ENCODE measurements around the gene SAGE1. TPM values are rescaled to one million over a fixed set of nuclear protein-coding genes. Genes with fewer than 3 reads are reported as not detected.
"Not testable (repeated sequence)": the region's sequence is repeated elsewhere in the genome, so short reads cannot be mapped to it uniquely, and the experiment has no call there.

The SAGE1 gene
- total RNA-seq, 1 donor from 2014 or later = not detected

DNA sequence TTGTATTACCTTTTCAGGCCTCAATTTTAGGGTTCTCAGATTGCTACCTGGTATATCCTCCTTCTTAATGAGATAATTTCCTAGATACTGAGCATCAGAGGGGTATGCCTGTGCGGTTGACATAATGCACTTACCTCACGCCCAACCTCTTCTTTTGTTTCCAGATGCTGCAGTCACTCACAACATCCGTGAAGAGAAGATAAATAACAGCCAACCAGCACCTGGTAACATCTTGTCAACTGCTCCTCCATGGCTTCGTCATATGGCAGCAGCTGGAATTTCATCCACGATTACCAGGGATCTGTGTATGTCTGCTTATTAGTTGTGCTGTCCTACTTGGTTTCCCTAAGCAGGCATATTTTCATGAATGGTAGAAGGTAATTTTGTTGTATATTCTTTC is 16.7 kb downstream of the SAGE1 start:
- Histone ChIP-seq H3K27ac (no peak overlapping the region), H3K4me1 (no peaks in the 10 kb centered on the region), H3K4me3 (no peak overlapping the region), H3K36me3 (no peaks in the 10 kb centered on the region), H3K27me3 (no peaks in the 10 kb centered on the region), H3K9me3 (no peaks in the 10 kb centered on the region)
- no peak for TF ChIP-seq CTCF (IDR thresholded peaks at IDR 0.05)
- ATAC-seq (no peak), DNase-seq (no peak)
- intact Hi-C loops (cut with DNase I) = no loop called here

DNA sequence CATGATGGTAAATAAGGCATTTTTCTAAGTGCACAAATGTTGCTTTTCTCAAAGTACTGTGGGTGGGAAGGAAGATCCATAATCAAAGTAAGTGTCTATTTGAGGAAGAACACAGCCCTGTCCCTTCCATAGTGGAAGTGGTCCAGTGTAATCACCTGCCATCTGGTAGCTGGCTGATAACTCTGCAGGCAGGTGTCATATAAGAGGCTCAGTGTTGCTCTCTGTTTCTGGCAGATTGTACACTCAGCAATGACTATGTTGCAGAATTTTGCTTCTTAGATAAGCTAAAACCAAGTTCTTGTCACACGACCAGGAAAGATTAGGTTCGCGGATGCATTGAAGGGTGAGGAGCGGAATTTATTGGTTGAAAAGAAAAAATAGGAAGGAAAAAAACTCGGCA is 20.9 kb downstream of the SAGE1 start:
- Histone ChIP-seq H3K4me1 (no peaks in the 10 kb centered on the region), H3K27ac (no peak overlapping the region), H3K36me3 (no peaks in the 10 kb centered on the region), H3K27me3 (no peaks in the 10 kb centered on the region), H3K9me3 (no peaks in the 10 kb centered on the region), H3K4me3 (no peak overlapping the region)
- DNase-seq = no peak
- intact Hi-C loops (cut with DNase I) = no loop called here
- ATAC-seq = no peak
- no peak for TF ChIP-seq CTCF (IDR thresholded peaks at IDR 0.05)

DNA sequence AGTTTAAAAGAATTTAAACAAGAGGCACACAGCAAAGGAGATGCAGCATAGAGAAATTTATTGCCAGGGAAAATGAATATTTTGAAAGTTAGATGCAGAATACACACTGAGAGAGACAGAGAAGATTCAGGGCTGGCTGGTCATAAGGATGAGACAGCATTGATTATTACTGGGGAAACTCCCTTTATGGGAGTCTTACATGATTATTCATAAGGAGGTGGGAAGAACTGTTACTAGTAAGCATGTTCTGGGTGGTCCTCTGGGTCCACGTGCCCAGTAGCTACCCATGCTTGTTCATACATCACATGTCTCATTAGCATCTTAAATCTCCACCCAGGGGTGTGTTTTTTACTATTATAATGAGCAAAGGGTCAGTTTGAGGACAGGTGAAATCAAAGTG is 27.0 kb downstream of the SAGE1 start:
- DNase-seq; H3K9me3 ChIP-seq; H3K4me1 ChIP-seq; intact Hi-C loops (cut with DNase I); ATAC-seq; H3K27ac ChIP-seq; H3K27me3 ChIP-seq; H3K36me3 ChIP-seq; H3K4me3 ChIP-seq: not testable (repeated sequence)

DNA sequence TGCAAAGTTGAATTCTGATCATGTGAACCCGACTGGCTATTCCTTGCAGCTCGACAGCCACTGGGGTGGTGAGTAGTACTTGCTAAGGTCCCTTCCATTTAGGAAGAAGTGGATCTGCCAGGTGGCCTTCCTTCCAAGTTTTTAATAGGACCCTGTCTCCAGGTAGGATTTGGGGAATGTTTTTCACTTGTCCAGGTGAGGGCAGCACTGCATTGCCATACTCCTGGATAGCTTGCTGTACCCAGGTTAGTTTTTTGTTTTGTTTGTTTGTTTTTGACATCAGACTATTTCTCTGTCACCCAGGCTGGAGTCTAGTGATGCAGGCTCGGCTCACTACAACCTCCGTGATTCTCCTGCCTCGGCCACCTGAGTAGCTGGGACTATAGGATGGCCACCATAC is 29.8 kb downstream of the SAGE1 start:
- no peak for DNase-seq
- Histone ChIP-seq H3K27me3 (no peaks in the 10 kb centered on the region), H3K4me1 (no peaks in the 10 kb centered on the region), H3K4me3 (no peak overlapping the region), H3K9me3 (no peaks in the 10 kb centered on the region), H3K36me3 (no peaks in the 10 kb centered on the region), H3K27ac (no peak overlapping the region)
- ATAC-seq = no peak
- intact Hi-C loops (cut with DNase I) = no loop called here
- TF ChIP-seq CTCF (IDR thresholded peaks at IDR 0.05) = no peak

DNA sequence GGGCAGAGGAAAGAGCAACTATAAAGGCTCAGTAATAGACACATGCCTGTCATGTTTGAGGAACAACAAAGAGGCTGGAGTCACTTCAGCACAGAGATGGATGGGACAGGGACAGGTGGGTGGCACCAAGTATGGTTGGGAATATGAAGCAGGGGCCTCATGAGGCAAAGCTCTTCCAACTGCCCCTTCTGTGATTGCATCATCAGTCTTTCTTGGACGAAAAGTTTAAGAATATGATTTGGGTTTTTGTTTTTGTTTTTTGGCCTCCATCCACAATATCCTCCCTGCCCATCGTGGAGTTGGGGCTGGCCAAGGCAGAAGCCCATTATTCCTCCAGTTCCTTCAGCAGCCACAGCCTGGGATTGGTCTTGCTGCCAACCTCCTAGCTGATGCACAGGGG is 34.4 kb downstream of the SAGE1 start:
- Histone ChIP-seq H3K4me3 (no peak overlapping the region), H3K36me3 (no peaks in the 10 kb centered on the region), H3K27ac (no peak overlapping the region), H3K27me3 (no peaks in the 10 kb centered on the region), H3K4me1 (no peaks in the 10 kb centered on the region), H3K9me3 (no peaks in the 10 kb centered on the region)
- intact Hi-C loops (cut with DNase I) = no loop called here
- ATAC-seq (no peak), DNase-seq (no peak)
- TF ChIP-seq CTCF (IDR thresholded peaks at IDR 0.05) = no peak

DNA sequence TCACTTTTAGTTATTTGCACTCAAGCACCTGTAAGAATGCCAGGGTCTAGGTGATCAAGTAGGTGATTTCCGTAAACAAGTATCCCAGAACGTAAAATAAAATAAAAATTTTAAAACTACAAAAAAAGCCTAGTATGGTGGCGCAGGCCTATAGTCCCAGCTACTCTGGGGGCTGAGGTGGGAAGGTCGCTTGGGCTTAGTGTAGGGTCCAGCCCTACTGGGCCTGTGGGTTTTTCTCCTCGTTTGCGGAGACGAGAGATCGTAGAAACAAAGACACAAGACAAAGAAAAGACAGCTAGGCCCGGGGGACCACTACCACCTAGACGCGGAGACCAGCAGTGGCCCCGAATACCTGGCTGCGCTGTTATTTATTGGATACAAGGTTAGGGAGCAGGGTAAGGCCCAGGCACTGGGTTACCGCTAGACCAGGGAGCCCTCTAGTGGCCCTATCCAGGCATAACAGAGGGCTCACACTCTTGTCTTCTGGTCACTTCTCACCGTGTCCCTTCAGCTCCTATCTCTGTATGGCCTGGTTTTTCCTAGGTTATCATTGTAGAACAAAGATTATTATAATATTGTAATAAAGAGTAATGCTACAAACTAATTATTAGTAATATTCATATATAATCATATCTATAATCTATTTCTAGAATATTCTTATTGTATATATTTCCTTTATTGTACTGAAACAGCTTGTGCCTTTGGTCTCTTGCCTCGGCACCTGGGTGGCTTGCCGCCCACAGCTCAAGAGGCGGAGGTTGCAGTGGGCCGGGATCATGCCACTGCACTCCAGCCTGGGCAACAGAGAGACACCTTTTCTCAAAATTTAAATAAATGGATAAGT is 38.4 kb downstream of the SAGE1 start:
- peak; percentile 63 for TF ChIP-seq CTCF (IDR thresholded peaks at IDR 0.05)
- ATAC-seq (peak; percentile 72), DNase-seq (no peak)
- Histone ChIP-seq H3K4me1 (no peaks in the 10 kb centered on the region), H3K9me3 (no peaks in the 10 kb centered on the region), H3K4me3 (no peak overlapping the region), H3K36me3 (no peaks in the 10 kb centered on the region), H3K27ac (no peak overlapping the region), H3K27me3 (no peaks in the 10 kb centered on the region)
- intact Hi-C loops (cut with DNase I) = no loop called here

Data from upper lobe of right lung (tissue), 1 donor.